D721Med (cell line): Measurements from ENCODE around the gene RILP.

ENCODE experiments used
- DNase-seq: peaks from one replicate; pipeline ENCODE4 v3.0.0; 2011; ENCODE audit warnings: low spot score; ENCODE audit not compliant: insufficient read length
- FAIRE-seq: peaks from 2 replicates; lab custom pipeline; 2011; peaks lifted over from hg19 to GRCh38; lab: Jason Lieb, UNC
- CTCF ChIP-seq: IDR thresholded peaks from 2 replicates; pipeline ENCODE4 v1.5.1; 2012; ENCODE audit warnings: mild to moderate bottlenecking, control low read depth; ENCODE audit not compliant: insufficient read depth; ENCODE audit errors: missing control alignments

The RILP gene

GRCh38 chr17:1634841-1635650 lies 14.6 kb downstream of the RILP start:
- no peak for TF ChIP-seq CTCF
- FAIRE-seq = no peak

GRCh38 chr17:1630662-1631061 lies 19.0 kb downstream of the RILP start:
- no peak for FAIRE-seq
- no peak for TF ChIP-seq CTCF
- no peak for DNase-seq

More at GRCh38 chr17:1634841-1635650, 14.6 kb downstream of the RILP start:
- no peak for DNase-seq

- FAIRE-seq (no peak), DNase-seq (no peak)
- peak; percentile 50 for TF ChIP-seq CTCF
Measured at GRCh38 chr17:1629504-1630310, 20.0 kb downstream of the RILP start.

- TF ChIP-seq CTCF = no peak
- no peak for FAIRE-seq
- DNase-seq = peak; percentile 95
Measured at GRCh38 chr17:1628856-1629503, 20.7 kb downstream of the RILP start.

GRCh38 chr17:1627982-1628855 lies 21.4 kb downstream of the RILP start, which contains the start of gene SLC43A2:
Gene SLC43A2, minus strand, starts transcription at chr17:1628834. Its CDS starts 960 bp downstream, at chr17:1627874.
- DNase-seq (peak; percentile 91), FAIRE-seq (no peak)
- no peak for TF ChIP-seq CTCF
